A549 (cell line): ENCODE data around the gene LCN6.

Source experiments
- CEBPB ChIP-seq, 2 experiments: fragments of >200 bp in 1 of 2; sonication (Bioruptor Twin) in 1 of 2; formaldehyde crosslinking in 1 of 2; IDR thresholded peaks; 2 replicates each; pipeline ENCODE4 v1.6.1; 2012 to 2016
- CTCF ChIP-seq: fragments of >200 bp; sonication (Bioruptor Twin); formaldehyde crosslinking; IDR thresholded peaks from 3 replicates; pipeline ENCODE4 v1.5.1; 2016
- E2F6 ChIP-seq: IDR thresholded peaks from 2 replicates; pipeline ENCODE4 v1.6.1; 2012; ENCODE audit warnings: low read depth, borderline replicate concordance
- EP300 ChIP-seq, 2 experiments: fragments of >200 bp; sonication (Bioruptor Twin); formaldehyde crosslinking; IDR thresholded peaks; 2 replicates in 1 of 2; 3 replicates in 1 of 2; pipeline ENCODE4 v1.6.1; 2016 to 2017
- HMGXB4 ChIP-seq: fragments of 250-450 bp; sonication (Bioruptor Pico); IDR thresholded peaks from 2 replicates; pipeline ENCODE4 v1.5.0; 2021; ENCODE audit warnings: mild to moderate bottlenecking, moderate library complexity, borderline replicate concordance
- JUN ChIP-seq, 2 experiments: fragments of >200 bp; sonication (Bioruptor Twin); formaldehyde crosslinking; IDR thresholded peaks; 2 replicates in 1 of 2; 3 replicates in 1 of 2; pipeline ENCODE4 v1.6.1; 2016 to 2017
- MYC ChIP-seq: IDR thresholded peaks from 2 replicates; pipeline ENCODE4 v1.6.1; 2012; ENCODE audit warnings: mild to moderate bottlenecking, inconsistent platforms, low read length, improper control_type of control experiment, borderline replicate concordance
- POLR2A ChIP-seq: IDR thresholded peaks from 2 replicates; pipeline ENCODE4 v1.6.1; 2012; ENCODE audit warnings: mild to moderate bottlenecking, low read length
- REST ChIP-seq: fragments of 200-600 bp; sonication (generic); IDR thresholded peaks from 2 replicates; pipeline ENCODE4 v1.6.1; 2016; ENCODE audit warnings: antibody characterized with exemption, mild to moderate bottlenecking, moderate library complexity
- SMC3 ChIP-seq: fragments of >200 bp; sonication (Bioruptor Twin); formaldehyde crosslinking; IDR thresholded peaks from 3 replicates; pipeline ENCODE4 v1.6.1; 2018; ENCODE audit warnings: inconsistent platforms
- USF2 ChIP-seq: fragments of 450-650 bp; IDR thresholded peaks from 2 replicates; pipeline ENCODE4 v1.6.1; 2014; ENCODE audit warnings: antibody characterized with exemption

- TF ChIP-seq JUN (IDR thresholded peaks at IDR 0.05) (no peak), REST (no peak), E2F6 (no peak), SMC3 (no peak), EP300 (IDR thresholded peaks at IDR 0.05) (no peak), CTCF (no peak), POLR2A (no peak), HMGXB4 (no peak), USF2 (no peak), CEBPB (IDR thresholded peaks at IDR 0.05) (no peak), MYC (no peak)
These were observed 26.2 kb upstream of the LCN6 start for GRCh38 chr9:136774416-136775045.
